ENCODE measurements around the gene ACBD6.
"Not testable (repeated sequence)": the region's sequence is repeated elsewhere in the genome, so short reads cannot be mapped to it uniquely, and the experiment has no call there.

ACBD6 gene

GRCh38 chr1:180408128-180408527 is 94.2 kb downstream of the ACBD6 start:
- not testable (repeated sequence) for DNase-seq

- no peak for DNase-seq
Measured at GRCh38 chr1:180407051-180407450, 95.3 kb downstream of the ACBD6 start.

DNA sequence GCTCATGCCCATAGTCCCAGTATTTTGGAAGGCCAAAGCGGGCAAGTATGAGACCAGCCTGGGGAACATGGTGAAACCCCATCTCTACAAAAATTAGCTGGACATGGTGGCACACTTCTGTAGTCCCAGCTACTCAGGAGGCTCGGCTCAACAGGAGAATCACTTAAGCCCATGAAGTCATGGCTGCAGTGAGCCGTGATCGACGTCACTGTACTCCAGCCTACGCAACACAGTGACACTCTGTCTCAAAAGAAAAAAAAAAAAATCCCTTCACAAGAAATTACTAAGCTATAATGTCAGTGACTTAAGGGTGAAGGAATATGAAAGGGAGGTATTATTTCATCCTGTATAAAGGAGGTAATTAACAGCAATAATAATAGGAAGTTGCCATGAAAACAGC is 99.8 kb downstream of the ACBD6 start:
- DNase-seq, result no peak

- DNase-seq, result no peak
Measured at GRCh38 chr1:180402001-180402400, 100.4 kb downstream of the ACBD6 start.

GRCh38 chr1:180397175-180397574 is 105.2 kb downstream of the ACBD6 start:
- DNase-seq, result no peak

- DNase-seq, result no peak
Measured at GRCh38 chr1:180392427-180393145, 109.8 kb downstream of the ACBD6 start.

DNA sequence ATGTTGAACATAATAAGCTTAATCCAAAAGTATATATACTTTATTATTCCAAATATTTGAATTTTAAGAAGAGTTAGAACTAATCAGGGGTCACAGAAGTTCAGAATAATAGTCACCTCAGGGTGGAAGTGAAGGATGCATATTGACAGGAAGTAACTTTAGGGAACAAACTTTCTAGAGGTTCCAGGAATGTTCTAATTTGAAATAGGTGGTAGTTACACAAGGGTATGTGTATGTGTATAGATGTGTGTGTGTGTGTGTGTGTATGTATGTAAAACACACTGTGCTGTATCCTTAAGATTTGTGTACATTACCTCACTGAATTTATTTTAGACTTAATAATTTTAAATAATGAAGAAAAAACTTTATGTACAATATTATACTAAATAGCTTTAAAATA is 110.4 kb downstream of the ACBD6 start:
- no peak for DNase-seq

DNA sequence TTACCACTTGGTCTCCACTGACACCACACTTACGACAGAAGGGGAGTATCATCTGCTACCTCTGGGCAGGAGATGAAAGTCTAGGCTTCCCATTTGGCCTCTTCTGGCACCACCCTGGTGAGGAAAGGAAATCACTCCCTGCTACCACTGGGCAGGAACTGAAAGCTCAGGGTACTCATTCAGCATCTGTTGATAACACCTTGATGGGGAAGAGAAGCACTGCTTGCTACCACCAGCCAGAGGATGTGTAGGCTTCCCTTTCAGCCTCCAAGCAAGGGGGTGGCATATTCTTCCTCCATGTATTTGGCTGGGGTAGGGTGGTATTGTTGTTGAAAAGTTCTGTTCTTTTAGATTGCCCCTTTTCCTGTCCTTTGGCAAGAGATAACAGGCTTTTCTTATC is 115.0 kb downstream of the ACBD6 start:
- DNase-seq, result no peak

- no peak for DNase-seq
Measured at GRCh38 chr1:180386745-180387367, 115.5 kb downstream of the ACBD6 start.

DNA sequence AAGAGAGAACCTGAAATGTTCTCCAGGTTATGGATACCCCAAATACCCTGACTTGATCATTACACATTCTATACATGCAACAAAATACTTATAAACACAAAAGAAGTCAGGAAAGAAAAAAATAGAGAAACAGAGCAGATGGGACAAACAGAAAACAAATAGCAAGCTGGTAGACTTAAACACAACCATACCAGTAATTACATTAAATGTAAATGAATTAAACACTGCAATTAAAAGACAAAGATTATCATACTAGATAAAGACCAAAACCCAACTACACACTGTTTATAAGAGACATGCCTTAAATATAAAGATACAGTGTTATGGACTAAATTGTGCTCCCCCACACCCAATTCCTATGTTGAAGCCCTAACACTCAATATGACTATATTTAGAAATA is 117.2 kb downstream of the ACBD6 start:
- DNase-seq, result no peak

GRCh38 chr1:180384286-180385005 is 117.9 kb downstream of the ACBD6 start:
- no peak for DNase-seq

GRCh38 chr1:180382326-180383115 is 119.9 kb downstream of the ACBD6 start:
- no peak for DNase-seq

- DNase-seq, result no peak
Measured at GRCh38 chr1:180381184-180381580, 121.2 kb downstream of the ACBD6 start.

DNA sequence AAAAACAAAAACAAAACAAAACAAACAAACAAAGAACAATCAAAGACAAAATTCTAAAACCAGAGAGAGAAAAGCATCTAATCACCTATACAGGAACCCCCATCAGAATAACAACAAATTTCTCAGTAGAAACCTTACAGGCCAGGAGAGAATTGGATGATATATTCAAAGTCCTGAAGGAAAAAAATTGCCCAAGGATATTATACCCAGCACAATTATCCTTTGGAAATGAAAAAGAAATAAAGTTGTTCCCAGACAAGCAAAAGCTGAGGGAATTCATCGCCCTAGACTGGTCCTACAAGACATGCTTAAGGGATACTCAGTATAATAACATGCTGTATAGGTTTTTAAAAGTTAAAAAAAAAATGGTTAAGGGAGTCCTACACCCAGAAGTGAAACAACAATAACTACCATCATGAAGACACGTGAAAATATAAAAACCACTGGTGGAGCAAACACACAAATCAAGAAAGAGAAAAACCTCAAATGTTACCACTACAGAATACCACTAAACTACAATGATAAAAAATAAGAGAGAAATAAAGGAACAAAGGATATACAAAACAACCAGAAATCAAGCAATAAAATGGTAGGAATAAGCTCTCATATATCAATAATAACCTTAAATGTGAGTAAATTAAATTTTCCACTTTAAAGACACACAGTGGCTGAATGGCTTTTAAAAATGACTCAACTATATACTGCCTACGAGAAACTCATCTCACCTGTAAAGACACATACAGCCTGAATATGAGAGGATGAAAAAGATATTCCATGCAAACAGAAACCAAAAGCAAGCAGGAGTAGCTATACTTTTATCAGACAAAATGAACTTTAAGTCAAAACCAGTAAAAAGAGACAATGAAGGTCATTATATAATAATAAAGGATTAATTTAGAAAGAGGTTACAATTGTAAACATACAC is 121.9 kb downstream of the ACBD6 start:
- no peak for DNase-seq

DNA sequence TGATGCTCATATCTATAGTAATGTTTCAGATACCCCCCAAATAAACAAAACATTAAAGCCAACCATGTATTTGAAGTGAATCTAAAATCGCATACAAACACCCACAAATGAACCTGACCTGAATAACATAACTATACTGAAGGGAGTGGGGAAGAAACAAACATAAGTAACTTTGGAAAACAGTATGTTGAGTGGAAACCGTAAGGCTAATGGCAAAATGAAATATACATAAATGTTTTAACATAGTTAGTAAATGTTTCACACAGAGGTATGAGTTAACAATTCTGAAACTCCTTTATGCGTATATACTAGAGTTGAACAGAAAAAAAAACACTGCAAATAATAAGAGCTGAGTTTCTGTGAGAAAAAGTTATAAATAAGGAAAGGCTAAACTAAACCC is 125.6 kb downstream of the ACBD6 start:
- no peak for DNase-seq

GRCh38 chr1:180376253-180376652 is 126.1 kb downstream of the ACBD6 start:
- no peak for DNase-seq

GRCh38 chr1:180372728-180373127 is 129.6 kb downstream of the ACBD6 start:
- DNase-seq, result no peak

DNA sequence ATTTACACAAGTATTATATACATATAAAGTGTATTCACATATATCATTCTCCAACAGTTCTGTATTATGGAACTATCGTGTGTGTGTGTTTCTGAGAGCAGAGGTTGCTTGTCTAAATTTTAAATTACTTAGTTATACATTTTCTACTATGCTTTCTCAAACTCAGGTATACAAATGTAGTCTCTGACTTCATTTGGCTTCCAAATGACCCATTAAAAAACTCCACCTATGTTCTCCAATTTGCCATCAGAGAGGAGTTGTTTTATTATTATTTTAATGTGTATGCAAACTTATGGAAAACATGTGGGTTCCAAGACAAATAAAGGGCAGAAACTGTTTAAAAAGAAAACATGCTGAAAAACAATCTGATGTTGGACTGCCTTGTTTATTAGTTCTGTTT is 131.8 kb downstream of the ACBD6 start:
- no peak for DNase-seq

DNA sequence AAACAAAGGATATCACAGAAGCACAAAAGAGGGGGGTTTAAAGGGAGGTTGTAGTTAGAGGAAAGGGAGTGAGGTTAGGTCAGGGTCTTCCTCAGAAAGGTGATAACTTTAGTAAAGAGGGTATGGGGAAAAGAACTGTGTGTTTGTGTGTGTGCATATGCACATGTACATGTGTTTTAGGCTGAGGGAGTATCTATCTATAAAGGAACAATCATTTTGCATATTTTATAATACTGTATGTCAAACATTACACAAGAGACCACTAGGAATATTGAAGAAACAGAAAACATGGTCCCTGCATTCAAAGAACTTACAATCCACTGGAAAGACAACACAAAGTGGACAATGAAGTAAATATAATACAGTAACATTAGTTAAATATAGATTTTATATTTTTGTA is 132.2 kb downstream of the ACBD6 start:
- DNase-seq, result no peak

DNA sequence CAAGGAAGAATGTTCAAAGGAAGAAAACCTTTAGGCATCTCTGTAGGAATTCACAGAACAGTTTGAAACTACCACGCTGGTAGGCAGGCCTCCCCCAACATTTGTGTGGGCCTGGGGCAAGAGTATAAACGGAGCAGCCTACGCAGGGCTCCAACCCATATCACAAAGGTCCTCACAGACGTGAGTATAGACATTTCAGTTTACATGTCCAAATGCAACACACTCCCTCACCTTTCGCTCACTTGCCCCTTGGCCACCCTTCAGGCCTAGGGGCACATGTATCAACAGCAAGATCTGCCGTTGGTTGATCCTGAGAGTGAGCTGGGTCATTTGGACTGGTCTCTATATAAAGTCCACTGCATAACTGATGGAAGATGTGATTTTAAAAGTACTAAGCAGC is 133.3 kb downstream of the ACBD6 start:
- DNase-seq, result no peak

GRCh38 chr1:180366371-180367068 is 135.9 kb downstream of the ACBD6 start:
- DNase-seq, result no peak

- no peak for DNase-seq
Measured at GRCh38 chr1:180365039-180365438, 137.3 kb downstream of the ACBD6 start.

Measured in NCI-H2171 treated with DMSO at 0.1 percent for 48 hours (cell line).